ENCODE data around the gene LAMA1.

The LAMA1 gene

DNA sequence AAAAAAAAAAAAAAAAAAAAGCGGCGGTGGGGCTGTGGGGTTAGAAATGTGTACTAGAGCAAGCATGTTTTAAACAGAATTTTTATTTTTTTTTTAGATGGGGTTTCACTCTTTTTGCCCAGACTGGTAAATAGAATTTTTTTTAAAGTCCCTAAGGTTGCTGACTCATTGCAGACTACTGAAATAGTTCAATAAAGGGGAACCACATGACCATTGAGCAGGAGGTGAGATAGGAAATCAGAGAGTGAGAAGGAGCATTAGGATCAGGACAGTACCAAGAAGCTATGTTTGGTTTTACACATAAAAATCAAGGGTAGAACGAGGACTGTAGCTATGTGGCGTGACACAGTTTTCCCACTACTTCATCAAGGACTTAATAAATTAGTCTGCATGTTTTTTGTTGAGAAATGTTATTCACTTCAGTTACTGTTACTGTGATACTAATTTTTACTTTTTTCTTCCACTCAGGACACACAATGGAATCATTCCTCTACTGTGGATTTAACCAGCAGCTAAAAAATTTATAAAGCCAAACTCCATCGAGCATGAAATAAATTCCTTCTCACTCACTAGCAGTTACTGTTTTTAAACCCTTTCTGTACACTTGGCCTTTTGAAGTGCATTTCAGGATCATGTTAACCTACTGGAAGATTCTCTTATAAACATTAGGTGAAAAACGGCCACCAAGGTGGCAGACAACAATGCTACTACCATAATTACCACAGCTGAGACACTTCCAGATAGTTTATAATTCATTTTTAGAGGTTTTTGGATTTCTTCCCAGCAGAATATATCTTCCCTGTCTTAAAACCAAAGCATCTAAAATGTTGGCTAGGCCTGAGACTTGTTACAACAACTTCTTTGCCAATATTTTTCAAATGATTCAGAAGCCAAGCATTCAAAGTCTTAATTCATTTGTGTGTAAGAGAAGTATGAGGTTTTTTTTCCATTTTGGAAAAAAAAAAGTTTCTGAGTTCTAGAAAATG, 33.2 kb downstream of the LAMA1 start:
- Mint-ChIP-seq H3K27me3 (no peaks in the 10 kb centered on the region), H3K9me3 (no peaks in the 10 kb centered on the region), H3K4me1 (no peaks in the 10 kb centered on the region), H3K36me3 (ENCODE audit: low read depth) (no peaks in the 10 kb centered on the region), H3K4me3 (no peak overlapping the region), H3K27ac (no peak overlapping the region)
- DNase-seq (no peak), ATAC-seq (no peak)

DNA sequence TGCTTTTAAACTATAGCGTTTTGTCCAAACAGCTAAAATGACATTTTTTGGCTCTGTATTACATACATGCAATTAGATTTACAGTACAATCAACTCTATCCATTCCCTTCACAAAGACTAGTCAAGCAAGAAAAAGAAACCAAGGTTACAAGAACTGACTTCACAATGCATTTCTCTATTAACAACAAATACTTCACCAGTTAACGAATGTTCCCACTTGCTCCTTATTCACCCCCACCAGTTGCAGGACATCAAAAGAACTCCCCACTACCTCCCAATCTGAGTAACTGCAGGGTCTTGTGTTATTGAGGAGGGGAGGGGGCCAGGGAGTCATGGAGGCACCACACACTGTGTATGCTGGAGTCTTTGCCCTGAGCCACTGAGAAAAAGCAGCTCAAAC, 34.9 kb downstream of the LAMA1 start:
- no peak for ATAC-seq

DNA sequence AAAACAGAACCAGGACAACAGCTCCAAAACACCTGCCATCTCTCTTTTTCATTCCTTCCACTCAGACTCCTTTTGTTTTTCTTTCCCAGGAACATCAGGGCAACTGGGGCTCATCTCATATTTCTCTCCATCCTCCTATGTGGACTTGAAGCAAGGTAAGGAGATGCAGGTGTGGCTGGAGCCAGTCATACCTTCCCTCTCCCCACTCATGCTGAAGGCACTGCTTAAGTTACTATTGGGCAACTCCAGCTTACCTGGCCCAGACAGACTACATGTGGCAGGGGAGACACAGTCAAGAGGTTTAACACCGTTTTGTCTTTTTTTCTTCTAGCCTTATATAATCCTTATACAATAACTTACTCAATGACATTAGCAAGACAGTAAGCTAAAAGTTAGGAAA, 38.4 kb downstream of the LAMA1 start:
- Mint-ChIP-seq H3K27ac (no peak overlapping the region), H3K4me3 (no peak overlapping the region), H3K36me3 (ENCODE audit: low read depth) (no peaks in the 10 kb centered on the region), H3K27me3 (no peaks in the 10 kb centered on the region), H3K9me3 (peaks cover 3% of the 10 kb centered on the region), H3K4me1 (no peaks in the 10 kb centered on the region)
- DNase-seq (no peak), ATAC-seq (no peak)

More for the DNA sequence above, 34.9 kb downstream of the LAMA1 start:
- no peaks in the 10 kb centered on the region for H3K36me3 Mint-ChIP-seq (ENCODE audit: low read depth)
- no peaks in the 10 kb centered on the region for H3K27me3 Mint-ChIP-seq
- peaks cover 3% of the 10 kb centered on the region for H3K9me3 Mint-ChIP-seq
- DNase-seq, result no peak
- no peak overlapping the region for H3K27ac Mint-ChIP-seq
- H3K4me3 Mint-ChIP-seq, result no peak overlapping the region
- no peaks in the 10 kb centered on the region for H3K4me1 Mint-ChIP-seq

DNA sequence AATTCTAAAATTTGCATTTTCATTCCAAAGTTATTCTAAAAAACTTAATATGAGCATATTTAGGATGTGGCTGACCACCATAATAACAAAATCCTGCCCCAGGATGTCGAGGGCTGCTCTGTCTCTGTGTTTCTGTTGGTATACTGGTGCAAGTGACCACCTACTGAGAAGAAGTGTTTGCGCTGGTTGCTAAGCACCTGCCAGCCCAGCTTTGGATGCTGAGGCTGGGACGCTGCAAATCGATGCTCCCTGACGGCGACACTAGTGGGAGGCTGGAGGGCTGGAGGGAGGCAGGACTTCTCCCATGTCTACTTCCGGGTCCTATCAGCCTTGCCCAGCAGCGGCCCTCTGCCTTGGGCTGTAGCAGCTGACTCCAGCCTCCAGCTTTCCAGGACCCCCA, 45.0 kb downstream of the LAMA1 start:
- no peak for ATAC-seq
- Mint-ChIP-seq H3K36me3 (ENCODE audit: low read depth) (no peaks in the 10 kb centered on the region), H3K4me3 (no peak overlapping the region)

DNA sequence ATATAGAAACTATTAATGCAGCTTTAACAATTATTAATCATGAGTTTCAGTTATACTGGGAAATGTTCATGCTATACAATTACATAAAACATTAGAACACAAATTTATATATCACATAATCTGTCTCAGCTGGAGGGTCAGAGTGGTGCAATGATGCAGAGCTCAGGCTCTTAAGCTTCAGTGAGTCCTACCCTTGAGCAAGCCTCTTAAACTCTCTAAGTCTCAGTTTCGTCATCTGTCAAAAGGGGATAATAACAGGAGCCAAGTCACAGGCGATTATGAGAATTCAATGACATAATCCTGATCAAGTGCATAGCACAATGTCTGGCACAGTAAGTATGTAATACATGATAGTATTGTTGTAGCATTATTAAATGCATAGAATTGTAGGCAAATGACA, 46.0 kb downstream of the LAMA1 start:
- Mint-ChIP-seq H3K27ac (no peak overlapping the region), H3K9me3 (no peaks in the 10 kb centered on the region), H3K4me3 (no peak overlapping the region), H3K4me1 (no peaks in the 10 kb centered on the region), H3K27me3 (no peaks in the 10 kb centered on the region), H3K36me3 (ENCODE audit: low read depth) (no peaks in the 10 kb centered on the region)
- ATAC-seq, result no peak
- no peak for DNase-seq

More for the DNA sequence above, 45.0 kb downstream of the LAMA1 start:
- Mint-ChIP-seq H3K27ac (no peak overlapping the region), H3K27me3 (no peaks in the 10 kb centered on the region), H3K4me1 (no peaks in the 10 kb centered on the region), H3K9me3 (no peaks in the 10 kb centered on the region)
- no peak for DNase-seq

DNA sequence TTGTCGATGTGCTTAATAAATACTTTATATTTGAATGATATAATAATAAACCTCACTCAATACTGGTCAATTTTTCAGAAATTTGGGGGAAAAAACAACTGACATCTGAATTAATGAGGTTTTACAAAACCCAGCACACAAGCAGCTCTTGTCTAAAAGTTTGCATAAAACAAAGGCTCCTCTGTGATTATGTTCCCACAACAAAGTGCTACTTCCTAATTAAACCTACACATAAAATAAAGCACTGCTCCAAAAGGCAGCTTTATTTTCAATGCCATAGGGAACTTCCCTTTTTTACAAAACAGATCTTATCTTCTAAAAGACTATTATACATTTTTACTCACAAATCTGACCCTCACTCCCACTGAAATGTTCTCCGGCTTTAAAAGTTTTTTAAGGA, 47.1 kb downstream of the LAMA1 start:
- Mint-ChIP-seq H3K27me3 (no peaks in the 10 kb centered on the region), H3K9me3 (no peaks in the 10 kb centered on the region), H3K36me3 (ENCODE audit: low read depth) (no peaks in the 10 kb centered on the region), H3K4me1 (no peaks in the 10 kb centered on the region), H3K27ac (no peak overlapping the region), H3K4me3 (no peak overlapping the region)
- ATAC-seq (no peak), DNase-seq (no peak)

DNA sequence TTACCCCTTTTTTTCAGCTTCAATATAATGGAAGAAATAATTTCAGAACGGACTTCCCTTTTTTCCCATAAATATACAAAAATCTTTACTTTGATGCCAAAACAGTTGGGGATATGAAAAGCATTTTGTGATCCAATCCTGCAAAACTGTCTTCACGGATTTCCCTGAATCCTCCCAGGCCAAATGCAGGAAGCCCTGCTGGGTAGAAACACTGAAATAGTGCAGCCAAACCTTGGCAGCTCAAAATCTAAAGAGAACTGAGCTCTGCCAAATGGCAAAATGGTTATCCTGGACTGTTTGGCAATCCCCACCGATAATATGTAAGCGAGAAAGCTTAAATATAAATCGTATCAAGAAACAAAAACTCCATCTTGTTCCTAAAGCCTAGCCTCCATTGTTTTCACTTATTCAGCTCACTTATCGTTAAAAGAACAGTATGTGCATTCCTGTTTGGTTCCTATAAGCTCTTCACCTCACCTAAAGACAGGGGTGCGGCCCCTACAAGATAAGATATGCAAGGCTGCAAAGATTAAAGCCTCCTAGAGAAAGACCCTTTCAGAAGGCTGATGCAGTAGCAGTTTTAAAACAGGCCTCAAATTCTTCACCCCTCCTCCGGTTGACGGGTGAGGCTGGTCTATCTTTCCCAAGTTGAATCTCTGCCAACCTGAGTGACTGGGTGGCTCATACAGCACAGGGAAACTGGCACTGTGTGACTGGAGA, 48.6 kb downstream of the LAMA1 start:
- H3K36me3 Mint-ChIP-seq (ENCODE audit: low read depth), result no peaks in the 10 kb centered on the region
- no peak overlapping the region for H3K4me3 Mint-ChIP-seq
- H3K9me3 Mint-ChIP-seq, result no peaks in the 10 kb centered on the region
- no peak overlapping the region for H3K27ac Mint-ChIP-seq
- DNase-seq (no peak), ATAC-seq (no peak)
- H3K27me3 Mint-ChIP-seq, result no peaks in the 10 kb centered on the region
- no peaks in the 10 kb centered on the region for H3K4me1 Mint-ChIP-seq

DNA sequence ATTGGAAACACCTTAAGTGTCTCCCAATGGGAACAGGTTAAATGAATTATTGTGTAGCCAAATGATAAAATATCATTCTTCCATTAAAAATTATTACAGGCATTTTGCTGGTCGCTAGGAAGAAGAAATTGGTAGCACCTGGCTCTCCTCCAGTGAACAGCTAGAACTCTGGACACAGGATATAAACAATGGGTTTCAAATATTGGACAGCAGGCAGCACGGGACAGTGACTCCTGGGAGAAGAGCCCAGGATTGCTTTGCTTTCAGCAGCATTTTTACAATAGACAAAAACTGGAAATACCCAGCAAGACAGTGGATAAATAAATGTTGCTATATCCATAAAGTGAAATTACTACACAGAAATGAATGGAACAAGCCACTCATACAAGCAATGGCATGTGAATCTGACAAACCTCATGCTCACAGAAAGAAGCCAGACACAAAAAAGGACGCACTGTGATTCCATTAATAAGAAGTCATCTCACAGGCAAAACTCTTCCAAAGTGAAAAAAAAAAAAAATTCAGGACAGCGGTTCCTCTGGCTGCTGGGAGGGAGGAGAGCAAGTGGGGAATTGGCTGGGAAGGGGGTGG, 50.5 kb downstream of the LAMA1 start:
- Mint-ChIP-seq H3K27ac (no peak overlapping the region), H3K4me1 (no peaks in the 10 kb centered on the region), H3K27me3 (no peaks in the 10 kb centered on the region), H3K9me3 (no peaks in the 10 kb centered on the region), H3K36me3 (ENCODE audit: low read depth) (no peaks in the 10 kb centered on the region), H3K4me3 (no peak overlapping the region)
- ATAC-seq, result no peak
- DNase-seq, result no peak

DNA sequence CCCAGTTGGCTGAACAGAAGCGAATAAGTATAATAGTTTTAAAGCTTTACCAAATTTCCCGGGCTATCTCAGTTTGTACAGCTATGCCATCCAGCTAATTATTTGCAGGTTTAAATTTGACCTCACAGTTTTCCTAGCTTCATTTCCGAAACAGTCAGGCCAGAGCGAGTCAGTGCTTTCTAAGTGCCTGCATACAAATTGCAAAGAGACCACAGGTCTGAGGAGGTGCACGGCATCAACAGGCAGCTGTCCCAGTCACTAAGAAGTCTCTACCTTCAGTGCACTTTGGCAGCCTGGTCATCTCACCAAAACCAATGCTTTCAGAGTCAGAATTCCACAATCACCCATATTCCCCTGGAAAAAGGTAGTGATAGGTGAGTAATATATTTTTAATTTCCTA, 51.9 kb downstream of the LAMA1 start:
- Mint-ChIP-seq H3K27ac (no peak overlapping the region), H3K27me3 (no peaks in the 10 kb centered on the region), H3K4me3 (no peak overlapping the region), H3K9me3 (no peaks in the 10 kb centered on the region), H3K36me3 (ENCODE audit: low read depth) (no peaks in the 10 kb centered on the region), H3K4me1 (no peaks in the 10 kb centered on the region)
- no peak for DNase-seq
- ATAC-seq, result no peak

DNA sequence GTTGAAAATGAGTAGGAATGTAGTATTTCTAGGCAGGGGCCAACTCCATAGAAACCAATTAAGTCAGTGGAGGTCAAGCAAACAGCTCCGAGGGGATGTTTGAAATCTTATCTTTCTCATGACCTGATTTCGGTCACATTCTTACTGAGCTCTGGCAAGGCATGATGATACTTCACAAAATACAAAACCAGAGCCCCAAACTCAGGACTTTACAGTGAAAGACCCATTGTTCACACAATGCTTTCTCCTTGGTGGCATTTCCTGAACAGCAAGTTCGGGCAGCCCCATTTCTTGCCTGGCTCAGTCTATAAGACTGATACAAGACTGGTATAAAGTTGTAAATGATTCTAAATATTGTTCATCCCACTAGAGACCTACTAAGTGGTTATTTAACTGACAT, 53.3 kb downstream of the LAMA1 start:
- DNase-seq (no peak), ATAC-seq (no peak)
- Mint-ChIP-seq H3K4me1 (no peaks in the 10 kb centered on the region), H3K27me3 (no peaks in the 10 kb centered on the region), H3K9me3 (no peaks in the 10 kb centered on the region), H3K36me3 (ENCODE audit: low read depth) (no peaks in the 10 kb centered on the region), H3K27ac (no peak overlapping the region), H3K4me3 (no peak overlapping the region)

DNA sequence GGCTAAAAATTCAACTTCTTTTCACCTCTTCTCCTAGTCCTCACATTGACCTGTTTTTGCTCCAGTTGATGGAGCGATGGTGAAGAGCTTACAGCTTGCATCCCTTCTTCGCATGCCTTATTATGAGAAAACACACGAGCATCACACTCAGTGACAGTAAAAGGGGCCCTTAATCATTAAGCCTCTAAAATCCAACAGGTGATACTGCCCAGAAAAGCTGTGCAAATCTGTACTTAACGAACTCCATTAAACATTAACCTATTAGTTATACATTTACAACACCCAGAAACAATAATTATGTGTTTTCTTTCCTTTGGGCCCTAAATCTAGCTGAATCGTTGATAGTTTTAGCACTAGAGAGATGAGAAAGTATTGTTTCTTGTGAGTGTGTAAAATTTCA, 54.8 kb downstream of the LAMA1 start:
- Mint-ChIP-seq H3K36me3 (ENCODE audit: low read depth) (no peaks in the 10 kb centered on the region), H3K27ac (no peak overlapping the region), H3K4me3 (no peak overlapping the region), H3K4me1 (no peaks in the 10 kb centered on the region), H3K9me3 (no peaks in the 10 kb centered on the region), H3K27me3 (no peaks in the 10 kb centered on the region)
- DNase-seq (no peak), ATAC-seq (no peak)

DNA sequence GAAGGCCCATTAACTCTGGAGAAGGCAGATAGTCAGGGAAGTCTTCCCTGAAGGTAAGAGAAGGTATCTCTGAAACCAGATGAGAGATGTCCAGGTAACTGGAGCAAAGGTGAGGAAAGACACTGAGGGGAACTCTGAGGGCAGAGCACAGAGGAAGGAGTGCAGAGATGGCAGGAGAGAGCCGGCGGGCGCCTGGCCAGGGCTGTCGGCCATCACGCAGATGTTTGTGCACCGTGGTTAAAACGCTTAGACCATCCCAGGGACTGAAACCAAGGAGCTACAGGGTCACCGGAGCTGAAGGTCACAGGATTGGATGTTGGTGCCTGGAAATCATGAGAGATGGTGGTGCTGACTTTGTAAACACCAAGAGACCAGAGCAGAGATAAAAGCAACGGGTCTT, 55.4 kb downstream of the LAMA1 start:
- no peaks in the 10 kb centered on the region for H3K4me1 Mint-ChIP-seq
- DNase-seq, result no peak
- H3K36me3 Mint-ChIP-seq (ENCODE audit: low read depth), result no peaks in the 10 kb centered on the region
- H3K27me3 Mint-ChIP-seq, result no peaks in the 10 kb centered on the region
- ATAC-seq, result no peak
- no peak overlapping the region for H3K27ac Mint-ChIP-seq
- no peak overlapping the region for H3K4me3 Mint-ChIP-seq
- no peaks in the 10 kb centered on the region for H3K9me3 Mint-ChIP-seq

DNA sequence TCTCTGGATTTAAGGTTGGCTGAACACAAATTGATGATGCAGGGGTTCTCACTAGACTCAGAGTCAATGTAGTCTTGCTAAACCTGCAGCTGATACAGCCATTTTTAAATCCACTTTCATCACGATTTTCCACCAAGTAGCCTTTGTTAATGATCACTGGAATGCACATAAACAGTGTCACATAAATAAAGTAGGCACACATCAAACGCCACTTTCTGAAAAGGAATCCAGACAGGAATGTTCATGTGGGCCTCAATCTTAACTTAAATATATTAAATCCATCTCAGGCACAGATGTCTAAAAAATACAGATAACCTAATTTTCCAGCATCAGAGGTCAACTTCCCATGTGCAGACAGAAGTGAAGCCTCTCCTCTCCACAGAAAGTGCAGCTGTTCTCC, 58.3 kb downstream of the LAMA1 start:
- no peaks in the 10 kb centered on the region for H3K36me3 Mint-ChIP-seq (ENCODE audit: low read depth)
- no peak for DNase-seq
- H3K9me3 Mint-ChIP-seq, result no peaks in the 10 kb centered on the region
- no peaks in the 10 kb centered on the region for H3K27me3 Mint-ChIP-seq
- no peak for ATAC-seq
- no peak overlapping the region for H3K27ac Mint-ChIP-seq
- H3K4me1 Mint-ChIP-seq, result no peaks in the 10 kb centered on the region
- no peak overlapping the region for H3K4me3 Mint-ChIP-seq

DNA sequence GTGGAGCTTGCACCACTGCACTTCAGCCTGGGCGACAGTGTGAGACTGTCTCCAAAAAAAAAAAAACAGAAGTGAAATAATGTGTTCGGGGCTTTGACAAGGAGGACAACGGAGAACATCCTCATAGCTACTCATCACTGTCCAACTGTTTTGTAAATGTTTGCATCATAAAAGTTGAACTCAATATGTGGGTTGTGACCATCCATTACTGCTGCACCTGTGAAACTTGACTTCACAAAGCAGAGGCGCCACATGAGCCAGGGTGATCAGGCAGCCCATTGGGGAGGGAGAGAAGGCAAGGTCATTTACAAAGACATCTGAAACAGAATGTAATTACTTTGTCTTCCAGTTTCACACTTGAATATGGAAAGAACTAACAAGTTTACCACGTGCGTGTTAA, 61.6 kb downstream of the LAMA1 start:
- H3K4me3 Mint-ChIP-seq, result no peak overlapping the region
- no peak for ATAC-seq
- no peaks in the 10 kb centered on the region for H3K27me3 Mint-ChIP-seq
- H3K9me3 Mint-ChIP-seq, result peaks cover 4% of the 10 kb centered on the region
- H3K36me3 Mint-ChIP-seq (ENCODE audit: low read depth), result no peaks in the 10 kb centered on the region
- no peak overlapping the region for H3K27ac Mint-ChIP-seq
- no peak for DNase-seq
- H3K4me1 Mint-ChIP-seq, result no peaks in the 10 kb centered on the region

DNA sequence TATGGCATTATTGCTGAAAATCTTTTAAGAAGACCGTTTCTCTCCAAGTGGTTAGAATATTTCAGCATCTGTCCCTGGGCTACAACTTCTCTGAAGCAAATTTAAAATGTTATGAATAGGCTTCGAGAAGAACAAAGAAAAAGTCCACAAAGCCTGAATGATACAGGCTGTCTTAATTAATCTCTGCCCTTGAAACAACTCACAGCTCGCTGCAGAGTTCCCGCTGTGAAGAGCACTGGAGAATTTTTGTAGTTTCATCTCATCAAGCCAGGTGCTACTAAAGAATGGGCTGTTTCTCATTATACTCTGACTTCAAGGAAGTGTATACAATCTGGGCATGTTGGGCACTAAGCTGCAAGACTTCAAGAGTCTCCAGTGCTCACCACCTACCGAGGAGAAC, 67.6 kb downstream of the LAMA1 start:
- H3K36me3 Mint-ChIP-seq (ENCODE audit: low read depth), result no peaks in the 10 kb centered on the region
- H3K27me3 Mint-ChIP-seq, result no peaks in the 10 kb centered on the region
- no peak overlapping the region for H3K4me3 Mint-ChIP-seq
- peaks cover 4% of the 10 kb centered on the region for H3K9me3 Mint-ChIP-seq
- DNase-seq (no peak), ATAC-seq (no peak)
- H3K4me1 Mint-ChIP-seq, result no peaks in the 10 kb centered on the region
- H3K27ac Mint-ChIP-seq, result no peak overlapping the region

Data from activated naive CD8-positive, alpha-beta T cell treated with anti-CD3 and anti-CD28 coated beads, Interleukin-2, amount 50 U/mL, for 24 hours (primary cell).